Ectodermal cell (in vitro differentiated cells): ENCODE measurements around the gene SIGLEC10.

ENCODE experiments used
- H3K27ac ChIP-seq: 2 replicates; pipeline ENCODE4 v1.7.0; 2013; ENCODE audit warnings: mild to moderate bottlenecking, low read depth, low read length; ENCODE audit not compliant: insufficient read depth, poor library complexity, severe bottlenecking
- H3K27me3 ChIP-seq: 2 replicates; pipeline ENCODE4 v1.7.0; 2013; ENCODE audit warnings: mild to moderate bottlenecking, low read length; ENCODE audit not compliant: insufficient read depth, control insufficient read depth, poor library complexity, severe bottlenecking
- H3K36me3 ChIP-seq: one replicate; pipeline ENCODE4 v1.7.0; 2013; ENCODE audit warnings: low read length; ENCODE audit not compliant: control insufficient read depth, insufficient read depth
- H3K4me1 ChIP-seq: one replicate; pipeline ENCODE4 v1.7.0; 2013; ENCODE audit warnings: low read length; ENCODE audit not compliant: control insufficient read depth, insufficient read depth
- H3K4me3 ChIP-seq: 2 replicates; pipeline ENCODE4 v1.7.0; 2013; ENCODE audit warnings: low read depth, low read length, control low read depth; ENCODE audit not compliant: insufficient read depth
- H3K9me3 ChIP-seq: 2 replicates; pipeline ENCODE4 v1.7.0; 2013; ENCODE audit warnings: mild to moderate bottlenecking, low read length, moderate library complexity; ENCODE audit not compliant: control insufficient read depth
- WGBS, 2 experiments: methylation state at CpG; one replicate each; pipeline ENCODE4 v1.1.7; 2013; ENCODE audit warnings: missing lambda C conversion rate in 2 of 2; 5-methylcytosine and 5-hydroxymethylcytosine counted together

SIGLEC10 gene

GRCh38 chr19:51396175-51396574, 21.3 kb downstream of the SIGLEC10 start:
- H3K4me1 ChIP-seq = peaks cover 7% of the 10 kb centered on the region
- no peak overlapping the region for H3K27ac ChIP-seq
- no peaks in the 10 kb centered on the region for H3K36me3 ChIP-seq
- H3K4me3 ChIP-seq = no peak overlapping the region
- no peaks in the 10 kb centered on the region for H3K27me3 ChIP-seq
- WGBS, 2 experiments = 91 to 100% methylated on average over 2 of the region's 2 CpGs
- no peaks in the 10 kb centered on the region for H3K9me3 ChIP-seq

GRCh38 chr19:51394050-51394836, 23.2 kb downstream of the SIGLEC10 start:
- H3K36me3 ChIP-seq = no peaks in the 10 kb centered on the region
- H3K9me3 ChIP-seq = no peaks in the 10 kb centered on the region
- H3K27me3 ChIP-seq = no peaks in the 10 kb centered on the region
- H3K27ac ChIP-seq = peak overlapping the region; percentile 56
- WGBS, 2 experiments = 2% methylated on average over 45 of the region's 45 CpGs
- peaks cover 7% of the 10 kb centered on the region for H3K4me1 ChIP-seq
- H3K4me3 ChIP-seq = peak overlapping the region; percentile 57

DNA sequence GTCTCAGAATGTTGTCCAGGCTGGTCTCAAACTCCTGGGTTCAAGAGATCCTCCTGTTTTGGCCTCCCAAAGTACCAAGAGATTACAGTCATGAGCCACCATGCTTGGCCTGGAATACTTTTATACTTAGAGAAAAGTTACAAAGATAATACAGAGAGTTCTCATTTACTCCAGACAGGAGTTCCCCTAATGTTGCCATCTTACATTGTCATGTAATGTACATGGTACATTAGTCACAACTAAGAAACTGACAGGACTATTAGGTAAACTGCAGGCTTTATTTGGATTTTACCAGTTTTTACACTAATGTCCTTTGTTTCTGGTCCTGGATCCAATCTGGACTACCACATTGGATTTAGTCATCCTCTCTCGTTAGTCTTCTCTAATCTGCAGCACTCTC, 24.7 kb downstream of the SIGLEC10 start:
- Histone ChIP-seq H3K27me3 (no peaks in the 10 kb centered on the region), H3K4me1 (peaks cover 19% of the 10 kb centered on the region), H3K36me3 (no peaks in the 10 kb centered on the region), H3K9me3 (no peaks in the 10 kb centered on the region), H3K27ac (no peak overlapping the region), H3K4me3 (no peak overlapping the region)
- WGBS, 2 experiments = 83% methylated on average over 1 of the region's 1 CpG; no CpG with 5 or more reads in 1 of the 2 experiments

DNA sequence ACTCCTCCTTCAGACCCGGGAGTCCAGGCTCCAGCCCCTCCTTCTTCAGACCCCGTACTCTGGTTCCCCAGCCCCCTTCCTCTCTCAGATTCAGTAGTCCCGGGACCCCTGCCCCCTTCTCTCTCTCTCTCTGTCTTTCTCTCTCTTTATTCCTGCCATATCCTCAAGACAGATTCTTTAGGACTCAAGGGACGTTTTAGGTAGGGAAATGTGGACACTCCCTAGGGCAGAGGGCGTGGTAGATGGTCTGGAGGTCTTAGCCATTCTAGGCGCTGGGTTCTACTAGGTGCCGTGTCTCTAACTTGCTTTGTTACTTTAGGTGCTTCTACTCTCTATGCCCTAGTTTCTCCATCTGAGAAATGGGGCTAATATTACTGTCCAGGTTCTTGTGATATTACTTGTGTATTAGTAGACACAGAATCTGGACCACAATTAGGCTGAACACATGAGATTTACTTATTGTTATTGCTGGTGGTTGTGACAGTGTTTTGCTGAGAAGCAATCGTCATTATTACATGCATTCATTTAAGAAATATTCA, 26.3 kb downstream of the SIGLEC10 start:
- Histone ChIP-seq H3K36me3 (no peaks in the 10 kb centered on the region), H3K27me3 (no peaks in the 10 kb centered on the region), H3K9me3 (no peaks in the 10 kb centered on the region), H3K4me3 (no peak overlapping the region), H3K4me1 (peaks cover 28% of the 10 kb centered on the region), H3K27ac (no peak overlapping the region)
- WGBS, 2 experiments = 81 to 83% methylated on average over 7 to 8 of the region's 8 CpGs

DNA sequence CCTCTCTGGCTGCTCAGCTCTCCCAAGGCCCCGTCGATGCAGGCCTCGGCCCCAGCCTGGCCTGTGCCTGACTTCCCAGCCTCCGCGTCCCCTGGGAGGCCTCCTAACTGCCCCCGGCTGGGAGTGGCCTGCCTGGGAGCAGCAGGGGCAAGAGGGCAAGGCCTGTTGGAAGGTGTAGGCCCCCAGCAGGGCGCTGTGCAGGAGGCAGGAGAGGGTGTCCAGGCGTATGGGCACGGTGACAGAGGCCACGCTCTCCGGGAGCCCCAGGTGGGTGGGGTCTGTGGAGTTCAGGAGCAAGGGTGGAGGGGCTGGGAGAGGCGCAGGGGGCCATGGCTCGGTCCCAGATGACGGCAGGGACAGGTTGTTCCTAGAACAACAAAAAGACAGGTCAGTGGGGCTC, 28.3 kb downstream of the SIGLEC10 start:
- H3K27ac ChIP-seq = no peak overlapping the region
- H3K27me3 ChIP-seq = no peaks in the 10 kb centered on the region
- no peaks in the 10 kb centered on the region for H3K9me3 ChIP-seq
- no peaks in the 10 kb centered on the region for H3K36me3 ChIP-seq
- no peak overlapping the region for H3K4me3 ChIP-seq
- WGBS, 2 experiments = 92% methylated on average over 14 of the region's 14 CpGs
- H3K4me1 ChIP-seq = peaks cover 25% of the 10 kb centered on the region

- no peaks in the 10 kb centered on the region for H3K9me3 ChIP-seq
- H3K4me1 ChIP-seq = peaks cover 21% of the 10 kb centered on the region
- no peak within 1 kb of the TSS for H3K4me3 ChIP-seq
- H3K36me3 ChIP-seq = no peaks in the 10 kb centered on the region
- 84 to 86% methylated on average over 15 of the region's 15 CpGs for WGBS, 2 experiments
- no peaks in the 10 kb centered on the region for H3K27me3 ChIP-seq
- H3K27ac ChIP-seq = no peak within 1 kb of the TSS
Observed at GRCh38 chr19:51387924-51388389, 29.5 kb downstream of the SIGLEC10 start, which contains the start of gene LIM2. LIM2 (minus strand) TSS chr19:51387974; CDS start chr19:51387443, 531 bp downstream.

DNA sequence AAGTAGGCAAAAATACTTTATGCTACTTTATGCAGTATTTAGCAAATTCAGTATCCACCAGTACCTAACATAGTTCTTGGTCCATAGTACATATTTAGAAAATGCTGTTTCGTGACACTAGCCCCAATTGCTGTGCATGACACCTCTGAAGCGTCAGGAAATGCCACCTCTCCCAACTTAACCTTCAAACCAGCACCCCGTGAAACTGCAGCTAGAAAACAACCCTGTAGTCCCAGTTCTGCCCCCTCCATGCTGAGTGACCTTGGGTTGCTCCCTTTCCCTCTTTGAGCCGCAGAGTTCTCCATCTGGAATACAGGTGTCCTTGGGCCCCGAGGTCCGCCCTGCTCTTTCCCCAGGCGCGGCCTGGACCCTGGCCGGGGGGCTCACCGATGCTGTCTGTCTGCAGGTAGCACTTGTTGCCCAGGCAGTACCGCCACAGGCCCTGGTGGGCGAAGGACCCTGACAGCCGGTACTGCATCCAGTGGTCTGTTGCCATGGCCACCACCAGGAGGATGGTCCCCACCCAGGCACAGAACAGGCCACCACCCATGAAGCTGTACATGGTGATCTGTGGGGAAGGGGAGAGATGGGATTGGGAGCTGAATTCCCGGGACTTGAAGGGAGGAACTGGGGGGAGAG, 30.4 kb downstream of the SIGLEC10 start:
- WGBS, 2 experiments = 94 to 95% methylated on average over 14 of the region's 14 CpGs
- Histone ChIP-seq H3K36me3 (no peaks in the 10 kb centered on the region), H3K4me1 (peaks cover 21% of the 10 kb centered on the region), H3K4me3 (no peak overlapping the region), H3K27ac (no peak overlapping the region), H3K9me3 (peaks cover under 1% of the 10 kb centered on the region), H3K27me3 (no peaks in the 10 kb centered on the region)

GRCh38 chr19:51382004-51382403, 35.4 kb downstream of the SIGLEC10 start:
- H3K4me1 ChIP-seq = peaks cover 2% of the 10 kb centered on the region
- H3K36me3 ChIP-seq = no peaks in the 10 kb centered on the region
- peaks cover 2% of the 10 kb centered on the region for H3K9me3 ChIP-seq
- no peak overlapping the region for H3K27ac ChIP-seq
- WGBS, 2 experiments = 88 to 96% methylated on average over 4 of the region's 4 CpGs
- no peak overlapping the region for H3K4me3 ChIP-seq
- no peaks in the 10 kb centered on the region for H3K27me3 ChIP-seq

DNA sequence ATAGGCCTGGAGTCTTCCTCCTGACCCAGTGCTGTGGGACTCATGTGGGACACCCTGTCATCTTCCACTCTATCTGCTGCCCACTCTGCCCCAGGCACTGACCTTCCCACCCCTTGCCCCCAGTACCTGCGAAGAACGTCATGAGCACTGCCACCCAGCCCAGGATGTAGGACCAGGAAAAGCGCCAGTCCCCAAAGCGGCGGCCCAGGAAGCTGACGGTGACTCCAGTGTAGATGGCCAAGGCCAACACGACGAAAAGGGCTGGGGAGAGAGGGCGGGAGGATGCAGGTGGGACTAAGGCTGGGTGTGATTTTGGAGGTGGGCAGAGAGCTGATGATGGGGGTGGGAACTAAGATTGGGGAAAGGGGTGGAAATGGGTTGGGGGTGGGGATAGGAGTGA, 37.1 kb downstream of the SIGLEC10 start:
- H3K4me1 ChIP-seq = no peaks in the 10 kb centered on the region
- H3K27ac ChIP-seq = no peak overlapping the region
- 93 to 94% methylated on average over 9 of the region's 9 CpGs for WGBS, 2 experiments
- no peaks in the 10 kb centered on the region for H3K27me3 ChIP-seq
- H3K4me3 ChIP-seq = no peak overlapping the region
- H3K9me3 ChIP-seq = peaks cover 2% of the 10 kb centered on the region
- H3K36me3 ChIP-seq = no peaks in the 10 kb centered on the region

- H3K9me3 ChIP-seq = peaks cover 2% of the 10 kb centered on the region
- WGBS, 2 experiments = 90 to 98% methylated on average over 2 of the region's 2 CpGs
- H3K4me1 ChIP-seq = no peaks in the 10 kb centered on the region
- no peak overlapping the region for H3K4me3 ChIP-seq
- H3K27ac ChIP-seq = no peak overlapping the region
- no peaks in the 10 kb centered on the region for H3K27me3 ChIP-seq
- no peaks in the 10 kb centered on the region for H3K36me3 ChIP-seq
Observed at GRCh38 chr19:51377422-51377821, 40.0 kb downstream of the SIGLEC10 start.
